ENCODE data around the gene BRD1. TPM values are rescaled to one million over a fixed set of nuclear protein-coding genes. Genes with fewer than 3 reads are reported as not detected.
"Not testable (repeated sequence)": the region's sequence is repeated elsewhere in the genome, so short reads cannot be mapped to it uniquely, and the experiment has no call there.

Gene BRD1
- polyA plus RNA-seq, 3 donors, result 31.0 to 33.1 (median 31.7) TPM

DNA sequence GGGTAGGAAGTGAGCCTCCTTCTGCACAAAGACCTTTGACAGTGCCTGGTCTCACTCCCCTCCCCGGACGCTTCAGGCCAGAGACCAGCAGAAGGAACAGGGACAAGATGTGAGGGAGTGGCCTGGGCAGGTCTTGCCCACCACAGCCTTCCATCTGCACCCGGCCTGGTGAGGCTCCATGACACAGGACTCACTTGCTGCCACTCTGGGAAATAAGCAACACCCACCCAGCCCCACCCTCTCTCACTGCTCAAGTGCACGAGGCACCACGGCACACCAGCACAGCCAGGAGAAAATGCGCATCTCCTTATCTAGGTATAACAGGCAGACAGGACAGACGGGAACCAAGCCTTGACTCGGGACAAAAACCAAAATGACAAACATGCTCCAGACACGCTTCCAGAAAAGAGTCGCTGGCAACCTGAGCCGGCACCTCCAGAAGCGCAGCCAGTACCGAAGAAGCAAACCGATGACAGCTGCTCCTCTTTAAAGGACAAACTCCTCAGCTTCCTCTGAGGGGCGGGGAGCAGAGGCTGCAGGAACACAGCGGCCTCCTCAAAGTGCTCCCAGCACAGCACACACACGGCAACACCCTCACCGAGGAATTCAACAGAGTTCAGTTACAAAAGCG lies 41.7 kb downstream of the BRD1 start:
- DNase-seq (ENCODE audit: low read depth in 3 of 3, low spot score in 2 of 3), result no peak

DNA sequence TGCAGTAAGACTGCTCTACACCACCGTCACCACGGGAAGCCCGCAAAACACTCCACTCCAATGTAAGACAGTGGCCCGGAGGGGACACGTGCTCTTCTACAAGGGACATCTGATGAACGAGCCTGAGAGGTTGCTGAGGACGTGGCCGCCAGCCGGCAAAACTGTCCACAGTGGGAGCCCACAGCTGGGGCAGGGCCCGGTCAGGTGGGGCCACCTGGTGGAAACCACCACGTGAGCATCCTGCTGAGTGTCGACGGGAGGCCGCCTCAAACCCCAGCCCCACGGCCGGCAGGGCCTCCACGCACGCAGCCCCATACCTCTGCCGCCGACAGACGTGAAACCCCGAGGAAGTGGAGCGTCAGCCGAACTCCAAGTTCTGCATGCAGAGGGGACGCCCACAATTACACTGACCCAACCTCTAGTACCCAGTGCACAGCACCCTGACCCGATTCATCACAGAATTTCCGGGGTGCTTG lies 42.6 kb downstream of the BRD1 start:
- no peak for DNase-seq (ENCODE audit: low read depth in 3 of 3, low spot score in 2 of 3)

DNA sequence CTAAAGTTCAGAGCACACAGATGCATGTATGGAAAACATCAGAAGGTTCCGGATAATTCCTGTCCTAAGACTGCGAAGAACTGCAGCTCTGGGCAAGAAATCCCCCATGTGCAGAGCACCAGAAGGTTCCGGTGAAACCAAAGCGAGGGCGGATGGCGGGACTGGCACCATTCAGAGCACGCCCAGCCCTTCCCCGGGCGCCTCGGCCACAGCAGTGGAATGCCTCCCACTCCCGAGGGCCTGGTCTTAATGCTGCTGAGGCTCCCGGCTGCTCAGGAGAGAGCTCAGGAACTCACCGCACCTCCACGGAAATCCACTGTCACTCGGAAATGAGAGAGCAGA lies 43.1 kb downstream of the BRD1 start:
- DNase-seq (ENCODE audit: low read depth in 3 of 3, low spot score in 2 of 3), result no peak

DNA sequence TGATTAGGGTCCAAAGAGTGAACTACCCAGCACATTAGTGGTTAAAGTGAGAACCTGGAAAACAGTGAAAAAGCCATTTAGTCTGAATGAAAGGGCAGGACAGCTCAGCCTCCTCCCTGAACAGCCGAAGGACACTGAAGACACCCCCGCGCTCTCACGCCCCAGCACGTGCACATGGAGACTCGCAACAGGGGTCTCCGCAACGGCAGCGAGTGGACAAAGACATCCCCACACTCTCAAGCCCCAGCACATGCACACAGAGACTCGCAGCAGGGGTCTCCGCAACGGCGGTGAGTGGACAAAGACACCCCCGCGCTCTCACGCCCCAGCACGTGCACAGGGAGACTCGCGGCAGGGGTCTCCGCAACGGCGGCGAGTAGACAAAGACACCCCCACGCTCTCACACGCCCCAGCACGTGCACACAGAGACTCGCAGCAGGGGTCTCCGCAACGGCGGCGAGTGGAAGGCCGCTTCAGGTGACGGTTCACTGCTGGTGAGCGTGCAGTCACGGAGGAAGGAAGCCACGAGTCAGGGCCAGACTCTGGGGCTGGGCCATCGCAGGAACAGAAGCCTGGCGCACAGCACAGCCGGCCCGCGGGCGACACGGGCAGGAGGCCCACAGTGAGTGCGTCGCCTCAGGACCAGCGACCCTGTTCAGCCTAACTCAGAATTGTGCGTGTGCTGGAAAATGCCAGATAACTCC lies 43.6 kb downstream of the BRD1 start:
- DNase-seq (ENCODE audit: low read depth in 3 of 3, low spot score in 2 of 3), result no peak

DNA sequence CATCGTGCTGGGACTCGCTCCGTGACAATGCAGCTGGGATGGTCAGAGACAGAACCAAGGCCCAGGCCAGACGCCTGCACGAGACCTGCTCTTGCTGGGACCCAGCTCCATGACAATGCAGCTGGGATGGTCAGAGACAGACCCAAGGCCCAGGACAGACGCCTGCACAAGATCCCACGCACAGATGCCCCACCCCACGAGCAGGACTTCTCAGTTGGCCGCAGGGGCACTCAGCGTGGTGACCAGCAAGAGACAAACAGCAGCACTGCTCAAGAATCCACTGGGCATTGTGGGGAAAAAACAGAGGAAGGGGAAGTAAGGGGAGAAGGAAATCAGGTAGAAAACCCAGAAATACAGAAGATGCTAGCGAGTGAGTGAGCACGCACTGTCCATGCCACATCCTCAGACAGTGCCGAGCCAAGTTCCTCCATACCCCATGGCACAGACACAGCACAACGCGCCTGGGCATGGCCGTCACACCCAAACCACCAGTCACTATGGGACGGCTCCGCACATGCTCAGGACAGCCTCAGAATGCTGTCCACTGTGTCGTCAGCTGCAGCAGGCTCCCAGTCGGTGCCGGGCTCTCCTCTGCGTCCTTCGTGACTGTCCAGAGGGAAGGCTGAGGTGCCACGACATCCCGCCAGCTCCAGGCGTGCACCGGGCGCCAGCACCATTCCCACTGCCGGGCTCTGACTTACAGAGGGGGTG lies 44.5 kb downstream of the BRD1 start:
- no peak for DNase-seq (ENCODE audit: low read depth in 3 of 3, low spot score in 2 of 3)

DNA sequence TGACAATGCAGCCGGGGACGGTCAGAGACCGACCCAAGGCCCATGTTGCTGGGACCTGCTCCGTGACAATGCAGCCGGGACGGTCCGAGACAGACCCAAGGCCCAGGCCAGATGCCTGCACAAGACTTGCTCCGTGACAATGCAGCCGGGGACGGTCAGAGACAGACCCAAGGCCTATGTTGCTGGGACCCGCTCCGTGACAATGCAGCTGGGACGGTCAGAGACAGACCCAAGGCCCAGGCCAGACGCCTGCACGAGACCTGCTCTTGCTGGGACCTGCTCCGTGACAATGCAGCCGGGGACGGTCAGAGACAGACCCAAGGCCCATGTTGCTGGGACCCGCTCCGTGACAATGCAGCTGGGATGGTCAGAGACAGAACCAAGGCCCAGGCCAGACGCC lies 45.8 kb downstream of the BRD1 start:
- not testable (repeated sequence) for DNase-seq (ENCODE audit: low read depth in 3 of 3, low spot score in 2 of 3)

DNA sequence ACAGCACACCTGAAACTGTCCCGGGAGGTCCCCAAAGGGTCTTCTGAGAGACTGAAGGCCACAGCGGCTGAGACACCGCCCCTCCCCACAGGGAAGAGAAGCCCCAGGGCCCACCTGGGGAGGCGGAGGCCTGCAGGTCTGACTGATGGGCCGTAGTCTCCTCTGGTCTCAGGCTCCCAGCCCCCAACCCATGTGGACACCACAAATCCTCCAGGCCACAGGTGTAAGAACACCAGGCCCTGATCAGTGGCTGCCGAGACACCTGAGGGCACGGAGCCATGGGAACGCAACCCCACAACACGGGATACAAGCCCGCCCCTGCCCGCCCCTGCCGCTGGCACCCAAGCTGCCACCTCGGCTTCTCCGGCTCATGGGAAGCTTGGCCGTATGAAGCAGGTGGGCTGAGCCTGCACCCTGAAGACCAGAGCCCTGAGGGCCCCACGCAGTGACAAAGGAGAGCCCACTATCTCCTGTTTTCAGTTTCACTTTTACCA lies 46.3 kb downstream of the BRD1 start:
- no peak for DNase-seq (ENCODE audit: low read depth in 3 of 3, low spot score in 2 of 3)

DNA sequence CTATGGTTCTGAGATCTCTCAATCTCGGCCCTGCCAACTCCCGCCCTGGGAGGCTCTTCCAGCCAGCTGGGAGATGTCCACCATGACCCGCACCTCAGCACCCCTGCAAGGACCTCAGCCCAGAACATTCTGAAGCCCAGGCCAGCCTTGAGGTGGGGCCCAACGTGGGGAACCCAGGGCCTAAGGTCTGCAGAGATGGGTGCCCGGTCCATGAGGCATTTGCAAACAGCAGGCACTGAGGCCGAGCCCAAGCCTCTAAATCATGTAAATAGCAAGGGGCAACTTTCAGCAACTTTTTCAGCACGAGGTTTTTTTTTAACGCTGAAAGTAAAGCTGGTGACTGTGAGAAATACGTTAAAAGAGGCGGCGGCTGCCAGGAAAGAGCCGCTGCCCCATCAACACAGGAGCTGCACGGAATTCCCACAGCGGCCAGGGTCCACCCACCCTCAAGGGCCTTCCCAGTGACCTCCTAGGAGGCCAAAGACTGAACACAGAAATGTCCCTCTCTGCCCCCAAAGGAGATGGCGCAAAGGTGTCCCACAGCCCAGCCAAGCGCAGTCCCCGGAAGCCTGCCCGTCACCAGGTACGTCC lies 46.9 kb downstream of the BRD1 start:
- no peak for DNase-seq (ENCODE audit: low read depth in 3 of 3, low spot score in 2 of 3)

DNA sequence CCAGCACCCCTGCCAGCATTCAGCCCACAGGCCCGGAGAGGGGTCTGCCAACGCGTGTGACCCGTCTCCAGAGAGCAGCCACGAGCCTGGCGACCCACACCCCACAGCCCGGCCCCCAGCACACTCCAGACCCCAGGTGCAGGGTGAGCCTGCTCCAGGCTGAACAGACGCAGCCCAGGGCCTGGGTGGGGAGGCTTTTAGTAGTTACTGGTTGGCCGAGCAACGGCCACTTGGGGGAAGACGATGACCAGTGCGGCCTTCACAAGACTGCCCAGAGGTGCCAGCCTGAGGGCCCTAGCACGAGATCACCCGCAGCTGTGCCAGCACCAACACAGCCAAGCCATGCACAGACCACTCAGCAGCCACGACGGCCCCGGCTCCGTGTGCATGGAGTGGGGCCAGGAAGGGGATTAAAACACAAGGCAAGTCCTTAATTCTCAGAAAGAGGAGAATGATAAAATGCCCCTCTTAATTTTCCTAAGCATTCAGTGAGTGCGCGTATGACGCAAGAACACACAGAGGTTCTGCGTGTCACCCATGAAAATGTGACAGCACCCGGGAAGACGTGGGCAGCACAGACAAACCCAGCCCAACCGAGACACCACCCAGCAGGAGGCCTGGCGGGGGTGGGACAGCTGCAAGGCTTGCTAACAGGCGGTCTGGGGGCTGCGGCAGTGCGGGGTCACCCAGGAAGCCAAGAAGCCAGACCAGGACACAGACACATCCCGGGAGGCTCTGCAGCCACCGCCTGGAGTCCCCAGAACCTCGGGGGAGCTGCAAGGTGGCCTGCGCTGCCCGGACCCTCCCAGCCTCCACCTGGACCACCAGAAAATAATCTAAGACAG lies 47.6 kb downstream of the BRD1 start:
- DNase-seq (ENCODE audit: low read depth in 3 of 3, low spot score in 2 of 3), result no peak

DNA sequence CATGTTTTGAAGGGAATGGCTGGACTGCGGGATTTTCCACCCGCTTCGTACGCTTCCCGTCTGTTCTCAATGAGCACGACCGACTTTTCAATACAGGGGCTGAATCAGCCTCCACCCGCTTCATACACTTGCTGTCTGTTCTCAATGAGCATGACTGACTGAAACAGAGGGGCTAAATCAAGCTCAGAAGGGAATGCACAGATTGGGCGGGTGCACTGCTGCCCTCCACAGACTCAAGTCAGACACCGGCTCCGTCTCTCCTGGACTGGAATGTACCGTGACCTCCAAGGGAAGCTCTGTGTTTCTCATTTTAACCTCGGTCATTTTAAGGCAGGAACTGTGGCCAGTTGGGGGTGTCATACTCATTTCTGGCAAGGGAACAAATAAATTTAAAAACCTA lies 48.5 kb downstream of the BRD1 start:
- DNase-seq (ENCODE audit: low read depth in 3 of 3, low spot score in 2 of 3), result no peak

DNA sequence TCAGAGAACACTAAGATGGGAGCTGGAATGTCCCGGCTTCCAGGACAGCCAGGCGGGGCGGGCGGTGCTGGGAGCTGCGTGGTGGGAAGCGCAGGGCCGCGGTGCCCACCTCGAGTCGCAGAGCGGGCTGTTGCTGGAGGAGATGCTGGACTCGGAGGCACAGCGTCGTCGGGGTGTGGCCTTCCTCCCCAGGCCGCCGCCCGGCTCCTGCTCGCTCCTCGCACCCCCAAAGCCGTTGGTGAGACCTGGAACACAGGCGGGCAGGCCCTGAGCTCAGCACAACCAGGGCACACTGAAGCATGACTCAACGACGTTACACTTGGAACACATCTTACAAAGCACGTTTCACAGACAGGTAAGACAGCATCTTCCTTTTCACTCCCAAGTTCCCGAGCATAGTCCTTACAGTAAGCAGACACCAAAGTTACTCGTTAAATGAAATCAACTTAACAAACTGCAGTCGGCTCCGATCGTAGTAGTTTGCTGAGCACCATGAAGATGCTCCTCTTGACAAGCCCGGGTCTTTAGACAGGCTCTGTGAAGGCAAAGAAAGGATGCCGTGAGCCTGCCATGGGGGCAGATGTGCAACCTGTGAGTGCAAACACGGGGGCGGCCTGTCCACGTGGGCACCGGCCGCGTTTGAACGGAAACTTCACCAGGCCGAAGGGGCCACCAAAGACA lies 50.0 kb downstream of the BRD1 start:
- no peak for DNase-seq (ENCODE audit: low read depth in 3 of 3, low spot score in 2 of 3)

DNA sequence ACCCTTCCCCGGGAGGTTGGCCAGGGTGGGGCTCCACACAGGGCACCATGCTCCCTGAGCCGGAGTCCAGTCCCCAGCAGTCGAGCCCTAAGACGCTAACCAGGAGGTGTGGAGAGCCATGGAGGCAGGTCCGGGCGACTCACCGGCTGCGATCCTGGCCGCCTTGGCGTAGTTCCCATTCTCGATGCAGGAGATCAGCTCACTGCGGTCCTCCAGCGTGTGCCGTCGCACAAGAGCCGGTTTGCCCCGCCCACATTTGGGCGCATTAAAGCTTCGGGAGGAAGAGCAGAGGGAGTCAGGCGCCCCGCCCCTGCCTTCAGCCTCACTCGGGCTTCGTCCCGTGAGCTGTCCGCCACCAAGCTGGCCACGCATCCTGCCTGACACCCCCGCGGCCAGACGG lies 50.8 kb downstream of the BRD1 start:
- DNase-seq (ENCODE audit: low read depth in 3 of 3, low spot score in 2 of 3), result no peak

DNA sequence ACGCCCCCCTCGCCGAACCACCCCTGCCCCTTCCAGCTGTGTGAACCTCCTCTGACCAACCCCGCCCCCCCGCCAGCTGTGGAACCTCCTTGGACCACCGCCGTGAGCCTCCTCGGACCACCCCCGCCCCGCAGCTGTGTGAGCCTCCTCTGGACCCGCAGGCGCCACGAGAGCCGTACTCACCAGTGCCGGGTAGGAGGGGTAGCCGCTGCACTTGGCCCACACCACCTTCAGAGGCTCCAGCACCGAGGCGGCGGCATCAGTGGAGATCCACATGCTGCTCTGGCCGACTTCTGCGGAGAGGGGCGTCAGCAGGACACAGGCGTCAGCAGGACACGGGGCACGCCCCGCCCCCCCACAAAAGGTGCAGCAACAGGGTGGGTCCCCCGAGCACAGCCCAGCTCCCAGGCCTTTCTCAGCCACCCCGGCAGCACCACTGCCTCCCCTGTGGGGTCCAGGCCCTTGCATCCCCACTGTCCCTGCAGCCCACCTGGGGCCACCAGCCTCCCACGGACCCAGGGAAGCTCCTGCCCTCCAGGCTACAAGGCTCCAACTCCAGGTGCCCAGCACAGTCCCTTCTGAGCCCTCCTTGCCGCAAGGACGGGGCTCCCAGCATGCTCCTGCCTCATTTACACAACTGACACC lies 51.7 kb downstream of the BRD1 start:
- no peak for DNase-seq (ENCODE audit: low read depth in 3 of 3, low spot score in 2 of 3)

DNA sequence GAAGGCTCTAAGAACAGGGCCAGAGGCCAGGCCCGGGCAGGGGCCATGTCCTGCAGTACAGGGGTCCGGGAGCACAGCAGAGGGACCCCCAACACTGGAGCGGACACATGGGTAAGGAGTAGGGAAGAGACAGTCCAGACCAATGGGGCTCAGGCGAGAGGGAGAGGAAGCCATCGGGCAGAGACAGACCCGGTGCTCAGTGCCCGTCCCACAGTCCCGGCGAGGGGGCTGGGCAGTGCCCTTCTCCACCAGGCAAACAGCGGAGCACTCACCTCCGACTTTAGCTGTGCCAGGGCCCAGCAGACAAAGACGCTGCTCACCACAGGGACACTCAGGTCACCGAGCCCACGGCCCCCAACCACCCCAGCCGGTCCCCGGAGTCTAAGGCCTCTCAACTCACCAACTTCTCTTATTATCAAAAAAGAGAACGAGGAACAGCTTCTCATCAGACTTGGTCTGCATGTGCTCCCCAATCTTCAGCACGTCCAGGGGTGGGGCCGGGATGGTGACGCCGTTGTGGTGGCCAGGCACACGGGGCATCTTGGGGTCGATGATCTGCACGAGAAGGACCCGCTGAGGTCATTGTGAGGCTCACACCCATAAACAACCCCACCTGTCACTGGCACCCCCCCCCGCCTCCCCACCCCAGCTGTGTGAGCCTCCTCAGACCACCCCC lies 52.3 kb downstream of the BRD1 start:
- DNase-seq (ENCODE audit: low read depth in 3 of 3, low spot score in 2 of 3), result no peak

DNA sequence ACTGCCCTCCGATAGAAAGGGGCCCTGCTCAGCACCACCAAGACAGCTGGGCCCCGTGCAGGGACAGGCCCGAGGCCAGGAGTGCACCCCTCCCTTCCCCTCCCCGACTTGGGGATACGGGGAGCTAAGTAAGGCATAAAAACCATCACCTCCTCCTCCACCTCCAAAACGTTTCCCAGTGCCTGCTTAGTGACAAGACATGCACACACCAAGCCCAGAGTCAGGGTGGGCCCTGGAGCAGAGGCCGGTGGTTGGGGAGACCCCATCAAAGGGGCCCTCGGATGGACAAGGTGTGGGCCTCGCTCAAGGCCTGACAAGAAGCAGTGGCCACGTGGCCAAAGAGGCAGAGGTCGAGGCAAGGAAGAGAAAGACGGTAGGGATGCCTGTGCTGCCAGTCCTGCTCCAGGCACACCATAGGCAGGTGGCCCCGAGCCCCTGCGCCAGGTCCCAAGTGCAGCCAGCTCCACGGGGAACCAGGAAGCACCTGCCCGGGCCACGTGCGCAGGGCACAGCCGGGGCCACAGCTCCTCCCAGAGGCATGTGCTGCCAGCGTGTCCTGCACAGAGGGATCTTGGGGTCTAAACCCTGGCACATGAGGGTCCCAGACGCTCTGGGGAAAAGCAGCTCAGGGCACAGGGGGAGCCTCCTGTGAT lies 53.0 kb downstream of the BRD1 start:
- no peak for DNase-seq (ENCODE audit: low read depth in 3 of 3, low spot score in 2 of 3)

DNA sequence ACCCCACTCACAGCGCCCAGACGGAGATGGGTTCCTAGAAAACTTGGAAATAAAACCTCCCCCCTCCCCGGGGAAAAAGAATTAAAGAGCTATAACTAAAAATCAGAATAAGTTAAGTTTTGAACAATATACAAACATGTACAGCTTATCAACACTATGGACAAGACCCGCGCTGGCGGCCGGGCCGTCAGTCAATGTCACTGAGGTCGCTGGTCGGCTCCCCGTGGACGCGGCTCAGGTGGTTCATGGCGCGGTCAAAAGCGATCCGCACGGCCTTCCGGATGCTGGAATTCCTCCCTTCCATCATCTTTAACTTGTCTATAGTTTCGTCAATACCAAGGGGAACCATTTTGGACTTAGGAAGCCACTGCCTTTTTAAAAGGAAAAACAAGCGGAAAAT lies 53.6 kb downstream of the BRD1 start:
- no peak for DNase-seq (ENCODE audit: low read depth in 3 of 3, low spot score in 2 of 3)

DNA sequence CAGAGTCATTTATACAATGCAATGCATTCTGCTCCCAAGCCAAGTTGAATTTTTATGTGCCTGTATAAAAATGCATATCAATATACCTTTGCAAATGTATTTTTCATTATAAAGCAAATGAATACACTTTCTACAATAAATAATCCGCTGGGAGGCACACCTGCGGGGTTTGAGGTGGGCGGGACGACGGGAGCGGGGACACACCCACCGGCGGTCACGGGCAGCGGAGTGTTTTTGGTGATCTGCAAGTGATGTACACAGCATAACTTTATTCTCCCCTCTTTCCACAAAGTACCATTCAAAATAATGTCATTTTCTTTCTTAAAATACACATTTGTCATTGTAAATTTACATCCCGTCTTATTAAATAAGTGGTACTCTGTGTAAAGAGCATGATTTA lies 54.1 kb downstream of the BRD1 start:
- no peak for DNase-seq (ENCODE audit: low read depth in 3 of 3, low spot score in 2 of 3)

DNA sequence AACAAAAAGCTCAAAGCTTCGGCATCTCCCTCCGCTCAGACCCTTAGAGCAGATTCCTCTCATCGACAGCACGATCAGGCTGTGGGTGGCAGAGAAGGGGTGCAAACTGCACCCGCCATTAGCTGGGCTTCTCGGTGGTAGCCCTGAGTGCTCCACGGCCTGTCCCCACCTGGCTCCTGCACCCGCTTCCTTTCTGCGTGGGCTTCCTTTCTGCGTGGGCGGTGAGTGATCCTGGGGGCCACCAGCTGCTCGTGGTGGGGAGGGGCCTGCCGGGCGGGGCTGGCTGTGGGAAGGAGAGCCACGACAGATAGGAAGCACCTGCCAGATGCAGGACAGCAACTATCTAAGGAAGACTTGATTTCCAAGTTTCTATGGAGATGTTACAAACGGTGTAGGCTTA lies 55.0 kb downstream of the BRD1 start:
- DNase-seq (ENCODE audit: low read depth in 3 of 3, low spot score in 2 of 3), result no peak
